ENCODE measurements around the gene SORCS2. TPM values are rescaled to one million over a fixed set of nuclear protein-coding genes. Genes with fewer than 3 reads are reported as not detected.

Gene SORCS2
- total RNA-seq, 2 donors from 2014 or later = 1.5 to 1.7 TPM

DNA sequence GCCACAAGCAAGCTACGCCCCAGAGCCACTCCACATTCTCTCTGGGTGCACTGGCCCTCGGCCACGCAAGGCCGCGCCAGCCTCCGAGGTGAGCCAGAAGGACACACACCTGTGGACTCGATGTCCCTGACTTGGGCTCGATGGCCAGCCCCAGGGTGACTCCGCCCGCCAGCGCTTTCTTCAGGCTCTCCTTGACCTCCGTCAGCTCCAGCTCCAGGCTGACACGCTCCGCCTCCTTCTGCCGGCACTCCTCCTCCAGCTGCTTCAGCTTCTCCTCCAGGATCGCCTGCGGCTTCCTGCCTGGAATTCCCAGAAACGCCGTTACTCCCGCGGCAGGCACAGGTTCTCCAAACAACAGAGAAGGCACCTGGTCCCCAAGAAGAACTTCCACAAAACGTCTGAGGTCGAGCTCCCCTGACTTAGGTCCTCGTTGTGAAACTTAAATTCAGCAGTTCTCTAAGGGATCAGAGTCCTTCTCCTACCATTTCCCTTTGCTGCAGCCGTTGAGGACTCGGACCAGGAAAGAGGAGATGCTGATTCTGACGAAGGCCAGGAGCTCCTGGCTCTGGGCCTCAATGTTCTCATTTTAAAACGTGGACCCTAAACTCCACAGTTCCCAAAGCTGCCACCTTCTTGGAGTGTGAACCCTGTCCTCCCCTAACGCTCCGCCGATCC lies 580.5 kb downstream of the SORCS2 start:
- H3K4me3 ChIP-seq = no peak overlapping the region
- TF ChIP-seq, protein P1, sequence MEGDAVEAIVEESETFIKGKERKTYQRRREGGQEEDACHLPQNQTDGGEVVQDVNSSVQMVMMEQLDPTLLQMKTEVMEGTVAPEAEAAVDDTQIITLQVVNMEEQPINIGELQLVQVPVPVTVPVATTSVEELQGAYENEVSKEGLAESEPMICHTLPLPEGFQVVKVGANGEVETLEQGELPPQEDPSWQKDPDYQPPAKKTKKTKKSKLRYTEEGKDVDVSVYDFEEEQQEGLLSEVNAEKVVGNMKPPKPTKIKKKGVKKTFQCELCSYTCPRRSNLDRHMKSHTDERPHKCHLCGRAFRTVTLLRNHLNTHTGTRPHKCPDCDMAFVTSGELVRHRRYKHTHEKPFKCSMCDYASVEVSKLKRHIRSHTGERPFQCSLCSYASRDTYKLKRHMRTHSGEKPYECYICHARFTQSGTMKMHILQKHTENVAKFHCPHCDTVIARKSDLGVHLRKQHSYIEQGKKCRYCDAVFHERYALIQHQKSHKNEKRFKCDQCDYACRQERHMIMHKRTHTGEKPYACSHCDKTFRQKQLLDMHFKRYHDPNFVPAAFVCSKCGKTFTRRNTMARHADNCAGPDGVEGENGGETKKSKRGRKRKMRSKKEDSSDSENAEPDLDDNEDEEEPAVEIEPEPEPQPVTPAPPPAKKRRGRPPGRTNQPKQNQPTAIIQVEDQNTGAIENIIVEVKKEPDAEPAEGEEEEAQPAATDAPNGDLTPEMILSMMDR (IDR thresholded peaks at IDR 0.05) = no peak
- no peaks in the 10 kb centered on the region for H3K27me3 ChIP-seq
- peaks cover 66% of the 10 kb centered on the region for H3K36me3 ChIP-seq
- peak; percentile 72 for DNase-seq (ENCODE audit: low spot score)
- H3K4me1 ChIP-seq = peaks cover 0 to 25% of the 10 kb centered on the region in 2 donors
- no peaks in the 10 kb centered on the region for H3K9me3 ChIP-seq
- no peak overlapping the region for H3K27ac ChIP-seq

DNA sequence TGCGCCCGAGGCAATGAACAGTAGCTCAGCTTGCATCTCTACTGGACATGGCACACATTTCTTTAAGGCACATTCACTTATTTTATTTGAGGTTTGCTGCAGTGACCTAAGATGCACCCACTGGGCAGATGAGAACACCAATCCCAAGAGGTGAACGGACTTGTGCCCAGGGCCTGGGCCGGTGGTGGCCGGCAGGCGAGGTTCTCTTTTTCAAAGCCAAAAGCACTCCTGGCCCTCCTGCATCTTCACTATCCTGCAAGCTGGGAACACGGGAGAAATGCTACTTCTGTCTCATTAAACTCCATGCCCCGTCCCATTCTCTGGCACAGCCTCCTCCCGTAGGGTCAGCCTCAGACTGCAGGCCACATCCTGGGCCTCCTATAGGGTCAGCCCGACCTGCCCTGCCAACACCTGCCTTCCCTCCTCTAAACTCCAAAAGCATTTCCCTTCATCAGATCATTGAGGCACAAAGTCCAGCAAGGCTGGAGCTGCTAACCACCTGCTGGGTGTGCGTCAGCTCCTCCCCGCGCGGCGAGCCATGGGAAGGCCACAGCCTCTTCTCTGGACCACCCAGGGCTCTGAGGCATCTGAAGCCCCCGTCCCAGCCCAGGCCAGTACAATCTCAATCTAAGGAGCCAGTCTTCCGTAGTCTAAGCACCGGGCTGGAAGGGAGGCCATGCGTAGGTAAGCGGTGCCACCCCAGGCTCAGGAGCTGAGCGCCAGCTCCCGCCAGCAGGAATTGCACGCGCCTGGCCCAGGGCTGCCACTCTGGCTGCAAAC lies 581.3 kb downstream of the SORCS2 start:
- no peak overlapping the region for H3K27ac ChIP-seq
- no peaks in the 10 kb centered on the region for H3K27me3 ChIP-seq
- H3K4me1 ChIP-seq = peaks cover 0 to 32% of the 10 kb centered on the region in 2 donors
- TF ChIP-seq, protein P1 (IDR thresholded peaks at IDR 0.05) = no peak
- DNase-seq (ENCODE audit: low spot score) = no peak
- no peak overlapping the region for H3K4me3 ChIP-seq
- peaks cover 59% of the 10 kb centered on the region for H3K36me3 ChIP-seq
- H3K9me3 ChIP-seq = no peaks in the 10 kb centered on the region

DNA sequence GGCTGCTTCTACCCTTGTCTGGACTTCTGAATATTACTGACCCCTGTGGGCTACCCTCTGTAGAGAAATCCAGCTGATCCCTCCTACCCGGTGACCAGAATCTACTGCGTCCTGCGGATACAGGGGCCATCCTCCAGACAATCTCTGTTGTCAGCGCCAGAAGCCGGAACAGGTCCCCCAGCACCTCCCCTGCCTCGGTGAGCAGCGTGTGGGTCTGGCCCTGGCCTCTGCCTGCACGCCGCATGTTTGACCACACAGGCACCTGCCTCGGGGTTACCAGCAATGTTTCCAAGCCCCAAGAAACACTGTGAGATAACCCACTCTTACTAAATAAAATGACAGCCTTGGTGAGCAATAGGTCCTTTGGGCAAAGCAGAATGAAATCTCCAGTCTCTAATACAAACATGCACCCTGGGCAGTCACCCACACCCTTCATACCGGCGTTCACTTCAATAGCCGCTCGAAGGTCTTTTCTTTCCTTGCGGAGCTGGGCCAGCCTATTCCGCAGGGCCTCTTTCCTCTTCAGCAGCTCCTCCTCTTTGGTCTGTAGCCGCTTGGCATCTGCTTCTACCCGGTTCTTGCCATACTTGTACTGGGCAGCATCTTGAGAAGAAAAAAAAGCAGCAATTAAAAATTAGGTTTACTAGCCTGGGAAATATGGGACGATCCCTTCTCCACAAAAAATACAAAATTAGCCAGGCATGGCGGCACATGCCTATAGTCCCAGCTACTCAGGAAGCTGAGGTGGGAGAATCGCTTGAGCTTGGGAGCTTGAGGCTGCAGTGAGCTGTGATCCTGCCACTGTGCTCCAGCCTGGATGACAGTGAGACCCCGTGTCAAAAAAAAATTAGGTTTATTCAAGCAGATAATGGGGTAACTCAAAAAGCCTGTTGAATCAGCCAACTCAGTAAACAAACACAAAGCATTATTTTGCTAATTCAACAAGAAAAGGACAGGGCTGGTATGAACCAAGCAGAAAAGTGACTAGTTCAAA lies 582.3 kb downstream of the SORCS2 start:
- peaks cover 0 to 33% of the 10 kb centered on the region in 2 donors for H3K4me1 ChIP-seq
- H3K27ac ChIP-seq = no peak overlapping the region
- H3K9me3 ChIP-seq = no peaks in the 10 kb centered on the region
- DNase-seq (ENCODE audit: low spot score) = no peak
- no peaks in the 10 kb centered on the region for H3K27me3 ChIP-seq
- no peak overlapping the region for H3K4me3 ChIP-seq
- TF ChIP-seq, protein P1 (IDR thresholded peaks at IDR 0.05) = no peak
- peaks cover 48% of the 10 kb centered on the region for H3K36me3 ChIP-seq

GRCh38 chr4:7775396-7775795 lies 583.1 kb downstream of the SORCS2 start:
- TF ChIP-seq, protein P1 (IDR thresholded peaks at IDR 0.05) = no peak
- H3K9me3 ChIP-seq = no peaks in the 10 kb centered on the region
- no peak for DNase-seq (ENCODE audit: low spot score)
- H3K4me1 ChIP-seq = peaks cover 0 to 29% of the 10 kb centered on the region in 2 donors
- H3K36me3 ChIP-seq = peaks cover 46% of the 10 kb centered on the region
- no peaks in the 10 kb centered on the region for H3K27me3 ChIP-seq
- no peak overlapping the region for H3K27ac ChIP-seq
- H3K4me3 ChIP-seq = no peak overlapping the region

DNA sequence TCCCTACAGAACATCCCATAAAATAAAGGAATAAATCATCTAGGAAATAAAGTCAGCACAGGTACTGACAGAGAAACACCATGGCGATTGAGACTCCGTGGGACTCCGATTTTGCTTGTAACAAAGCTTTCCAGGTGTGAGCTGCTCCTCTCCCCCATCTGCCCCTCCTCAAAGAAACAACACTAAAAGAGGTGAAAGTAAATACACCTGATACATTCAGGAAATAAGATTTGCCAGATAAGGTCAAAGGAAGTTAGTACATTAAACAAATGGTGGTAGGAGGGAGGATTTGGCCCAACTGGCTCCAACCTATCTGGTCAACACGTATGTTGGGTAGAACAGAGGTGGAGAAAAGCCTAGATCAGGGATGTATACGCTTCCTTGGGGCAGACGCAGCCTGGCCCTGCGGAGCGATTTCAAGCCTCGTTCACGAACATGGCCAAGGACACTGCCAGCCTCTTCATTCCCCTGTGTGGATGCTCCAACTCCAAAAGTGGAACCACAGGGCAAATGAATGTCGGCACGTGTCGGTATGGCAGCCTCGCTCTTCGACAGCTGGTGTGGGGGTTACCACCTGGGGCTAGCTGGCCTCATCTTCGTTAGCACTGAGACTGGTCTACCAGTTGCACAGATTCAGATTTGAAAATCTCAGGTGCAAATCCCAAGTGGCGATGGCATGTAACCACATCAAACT lies 584.8 kb downstream of the SORCS2 start:
- H3K9me3 ChIP-seq = no peaks in the 10 kb centered on the region
- TF ChIP-seq, protein P1 (IDR thresholded peaks at IDR 0.05) = no peak
- no peak overlapping the region for H3K4me3 ChIP-seq
- peaks cover 0 to 39% of the 10 kb centered on the region in 2 donors for H3K4me1 ChIP-seq
- peaks cover 33% of the 10 kb centered on the region for H3K36me3 ChIP-seq
- H3K27me3 ChIP-seq = no peaks in the 10 kb centered on the region
- DNase-seq (ENCODE audit: low spot score) = no peak
- H3K27ac ChIP-seq = no peak overlapping the region
